Glutamatergic neuron (in vitro differentiated cells): ENCODE data around the gene UBL5. TPM values are rescaled to one million over a fixed set of nuclear protein-coding genes. Genes with fewer than 3 reads are reported as not detected.
"Not testable (repeated sequence)": the region's sequence is repeated elsewhere in the genome, so short reads cannot be mapped to it uniquely, and the experiment has no call there.

ENCODE experiments used
- DNase-seq: peaks from one replicate; pipeline ENCODE4 v3.0.0; 2022
- H3K27ac Mint-ChIP-seq: one replicate; pipeline ENCODE4 v1.8.0; 2020; ENCODE audit warnings: mild to moderate bottlenecking, mixed read lengths, inconsistent platforms; ENCODE audit not compliant: unreplicated experiment
- H3K27me3 Mint-ChIP-seq: one replicate; pipeline ENCODE4 v1.8.0; 2020; ENCODE audit warnings: mild to moderate bottlenecking, moderate library complexity, mixed read lengths, inconsistent platforms; ENCODE audit not compliant: unreplicated experiment
- H3K36me3 Mint-ChIP-seq: one replicate; pipeline ENCODE4 v1.8.0; 2020; ENCODE audit warnings: mild to moderate bottlenecking, mixed read lengths, inconsistent platforms; ENCODE audit not compliant: unreplicated experiment
- H3K4me1 Mint-ChIP-seq: one replicate; pipeline ENCODE4 v1.8.0; 2020; ENCODE audit warnings: mild to moderate bottlenecking, low read depth, mixed read lengths, inconsistent platforms; ENCODE audit not compliant: unreplicated experiment
- H3K4me3 Mint-ChIP-seq: one replicate; pipeline ENCODE4 v1.8.0; 2020; ENCODE audit warnings: mild to moderate bottlenecking, mixed read lengths, inconsistent platforms; ENCODE audit not compliant: unreplicated experiment
- H3K9me3 Mint-ChIP-seq: one replicate; pipeline ENCODE4 v1.8.0; 2020; ENCODE audit warnings: mild to moderate bottlenecking, moderate library complexity, mixed read lengths, inconsistent platforms; ENCODE audit not compliant: unreplicated experiment
- CTCF ChIP-seq: fragments of 200-600 bp; sonication (generic); IDR thresholded peaks from one replicate; pipeline ENCODE4 v1.5.0; 2021; ENCODE audit not compliant: partially characterized antibody, unreplicated experiment
- total RNA-seq: library from RNA; stranded (reverse); fragmentation: NEBNext Ultra II Directional; extraction: Animal tissue kit (Norgen Biotek cat#: 25700); gene quantifications from one replicate; pipeline ENCODE4 v1.2.1, GENCODE V29; 2021; ENCODE audit not compliant: unreplicated experiment

The UBL5 gene
- total RNA-seq, 1 donor from 2014 or later, result 324 TPM

GRCh38 chr19:9818175-9818733, 9.5 kb upstream of the UBL5 start:
- H3K4me3 Mint-ChIP-seq, result peak overlapping the region; percentile 91
- no peak for DNase-seq

GRCh38 chr19:9818734-9819595, 8.8 kb upstream of the UBL5 start, which contains the start of gene FBXL12:
Gene FBXL12, minus strand, starts transcription at chr19:9819079. Its CDS starts 266 bp downstream, at chr19:9818813.
- Mint-ChIP-seq H3K36me3 (peaks cover 8% of the 10 kb centered on the region), H3K27me3 (peaks cover 8% of the 10 kb centered on the region), H3K9me3 (peaks cover 13% of the 10 kb centered on the region), H3K27ac (peak within 1 kb of the TSS; percentile 90), H3K4me1 (peaks cover 3% of the 10 kb centered on the region), H3K4me3 (peak within 1 kb of the TSS; percentile 91)
- no peak for TF ChIP-seq CTCF
- peak; percentile 100 for DNase-seq

More at GRCh38 chr19:9818175-9818733, 9.5 kb upstream of the UBL5 start:
- no peak for TF ChIP-seq CTCF
- peaks cover 10% of the 10 kb centered on the region for H3K36me3 Mint-ChIP-seq
- H3K27me3 Mint-ChIP-seq, result peaks cover 8% of the 10 kb centered on the region
- peak overlapping the region; percentile 90 for H3K27ac Mint-ChIP-seq
- H3K9me3 Mint-ChIP-seq, result peaks cover 13% of the 10 kb centered on the region
- H3K4me1 Mint-ChIP-seq, result peaks cover 3% of the 10 kb centered on the region

GRCh38 chr19:9819596-9819909, 8.2 kb upstream of the UBL5 start:
- peaks cover 3% of the 10 kb centered on the region for H3K4me1 Mint-ChIP-seq
- DNase-seq, result no peak

GRCh38 chr19:9820034-9820433, 7.7 kb upstream of the UBL5 start:
- Mint-ChIP-seq H3K4me3 (peak overlapping the region; percentile 91), H3K27ac (peak overlapping the region; percentile 76), H3K9me3 (peaks cover 13% of the 10 kb centered on the region)
- H3K4me1 Mint-ChIP-seq, H3K27me3 Mint-ChIP-seq, H3K36me3 Mint-ChIP-seq, DNase-seq: not testable (repeated sequence)

More at GRCh38 chr19:9819596-9819909, 8.2 kb upstream of the UBL5 start:
- TF ChIP-seq CTCF, result no peak
- peaks cover 6% of the 10 kb centered on the region for H3K36me3 Mint-ChIP-seq
- H3K27ac Mint-ChIP-seq, result peak overlapping the region; percentile 76
- peaks cover 8% of the 10 kb centered on the region for H3K27me3 Mint-ChIP-seq
- peak overlapping the region; percentile 91 for H3K4me3 Mint-ChIP-seq
- peaks cover 13% of the 10 kb centered on the region for H3K9me3 Mint-ChIP-seq

GRCh38 chr19:9823816-9824215, 3.9 kb upstream of the UBL5 start:
- Mint-ChIP-seq H3K36me3 (no peaks in the 10 kb centered on the region), H3K9me3 (peaks cover 20% of the 10 kb centered on the region), H3K4me1 (peaks cover 12% of the 10 kb centered on the region), H3K27me3 (peaks cover 15% of the 10 kb centered on the region), H3K27ac (no peak overlapping the region), H3K4me3 (peak overlapping the region; percentile 18)
- no peak for DNase-seq
- TF ChIP-seq CTCF, result no peak
